Neural progenitor cell (in vitro differentiated cells): ENCODE results near the gene VPS35L. TPM values are rescaled to one million over a fixed set of nuclear protein-coding genes. Genes with fewer than 3 reads are reported as not detected.

ENCODE experiments used
- DNase-seq: peaks from one replicate; pipeline ENCODE4 v3.0.0-alpha.2; 2016; ENCODE audit warnings: low spot score
- H2AFZ ChIP-seq: fragments of 200-600 bp; sonication (generic); replicated peaks from 2 replicates; pipeline ENCODE4 v1.6.1; 2016; ENCODE audit warnings: antibody characterized with exemption
- H3F3A ChIP-seq: fragments of 200-600 bp; sonication (generic); 2 replicates; pipeline ENCODE4 v1.6.1; 2016; ENCODE audit warnings: antibody characterized with exemption, low read depth
- H3K27ac ChIP-seq: fragments of 200-600 bp; sonication (generic); 2 replicates; pipeline ENCODE4 v1.5.1; 2016; ENCODE audit warnings: mild to moderate bottlenecking
- H3K27me3 ChIP-seq: fragments of 200-600 bp; sonication (generic); 2 replicates; pipeline ENCODE4 v1.6.1; 2016; ENCODE audit warnings: mild to moderate bottlenecking, moderate library complexity
- H3K36me3 ChIP-seq: fragments of 200-600 bp; sonication (generic); 2 replicates; pipeline ENCODE4 v1.5.1; 2016
- H3K4me1 ChIP-seq: fragments of 200-600 bp; sonication (generic); 2 replicates; pipeline ENCODE4 v1.6.1; 2016; ENCODE audit warnings: mixed run types
- H3K4me2 ChIP-seq: fragments of 200-600 bp; sonication (generic); 2 replicates; pipeline ENCODE4 v1.6.1; 2016
- H3K4me3 ChIP-seq: fragments of 200-600 bp; sonication (generic); 2 replicates; pipeline ENCODE4 v1.5.1; 2016
- H3K79me2 ChIP-seq: fragments of 200-600 bp; sonication (generic); 2 replicates; pipeline ENCODE4 v1.6.1; 2016; ENCODE audit warnings: low read depth
- H3K9ac ChIP-seq: fragments of 200-600 bp; sonication (generic); 2 replicates; pipeline ENCODE4 v1.6.1; 2016
- H3K9me3 ChIP-seq: fragments of 200-600 bp; sonication (generic); 2 replicates; pipeline ENCODE4 v1.5.1; 2016; ENCODE audit warnings: low read depth
- H4K20me1 ChIP-seq: fragments of 200-600 bp; sonication (generic); 2 replicates; pipeline ENCODE4 v1.6.1; 2016; ENCODE audit warnings: low read depth
- H3K27ac Mint-ChIP-seq: 3 replicates; pipeline ENCODE4 v1.8.0; 2021; ENCODE audit warnings: mixed read lengths
- H3K27me3 Mint-ChIP-seq: 2 replicates; pipeline ENCODE4 v1.8.0; 2022; ENCODE audit warnings: low read depth, mild to moderate bottlenecking, inconsistent platforms, moderate library complexity, mixed read lengths; ENCODE audit not compliant: insufficient read depth
- H3K36me3 Mint-ChIP-seq: 3 replicates; pipeline ENCODE4 v1.8.0; 2021; ENCODE audit warnings: mixed read lengths
- H3K4me1 Mint-ChIP-seq: 3 replicates; pipeline ENCODE4 v1.8.0; 2021; ENCODE audit warnings: mixed read lengths
- H3K4me3 Mint-ChIP-seq: 3 replicates; pipeline ENCODE4 v1.8.0; 2021; ENCODE audit warnings: mild to moderate bottlenecking, moderate library complexity, mixed read lengths
- H3K9me3 Mint-ChIP-seq: 3 replicates; pipeline ENCODE4 v1.8.0; 2020; ENCODE audit warnings: mixed read lengths
- EZH2 ChIP-seq: fragments of 200-600 bp; sonication (generic); IDR thresholded peaks from 2 replicates; pipeline ENCODE4 v1.6.1; 2017; ENCODE audit warnings: antibody characterized with exemption, mild to moderate bottlenecking, moderate library complexity
- EZH2phosphoT487 ChIP-seq: fragments of 200-600 bp; sonication (generic); IDR thresholded peaks from 2 replicates; pipeline ENCODE4 v1.6.1; 2017; ENCODE audit warnings: antibody characterized with exemption
- total RNA-seq: library from RNA; depleted of rRNA; stranded (reverse); fragments of >200 nt; gene quantifications from 2 replicates; pipeline ENCODE4 v1.2.3, GENCODE V29; 2015; ENCODE audit warnings: low replicate concordance
- TF ChIP-seq, protein P1 (sequence below): fragments of 200-600 bp; sonication (generic); IDR thresholded peaks from 2 replicates; pipeline ENCODE4 v1.5.1; 2017; ENCODE audit warnings: antibody characterized with exemption, mild to moderate bottlenecking

The VPS35L gene
- total RNA-seq, 1 donor from 2014 or later, result 57.1 TPM

DNA sequence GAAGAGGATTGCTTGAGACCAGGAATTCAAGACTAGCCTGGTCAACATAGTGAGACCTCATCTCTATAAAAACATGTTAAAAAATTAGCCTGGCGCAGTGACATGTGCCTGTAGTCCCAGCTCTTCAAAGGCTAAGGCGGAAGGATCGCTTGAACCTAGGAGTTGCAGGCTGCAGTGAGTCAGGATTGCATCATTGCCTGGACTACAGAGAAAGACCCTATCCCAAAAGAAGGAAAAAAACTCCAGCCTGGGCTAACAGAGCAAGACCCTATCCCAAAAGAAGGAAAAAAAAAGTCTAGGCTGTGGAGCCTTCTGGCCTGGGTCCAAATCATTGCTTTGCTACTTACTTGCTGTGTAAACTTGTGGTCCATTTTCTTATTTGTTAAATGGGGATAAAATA lies 26.8 kb upstream of the VPS35L start:
- peaks cover 27% of the 10 kb centered on the region for H3K4me1 ChIP-seq
- H3K9me3 ChIP-seq, result no peaks in the 10 kb centered on the region
- Mint-ChIP-seq H3K27me3 (no peaks in the 10 kb centered on the region), H3K27ac (no peak overlapping the region), H3K4me3 (no peak overlapping the region), H3K9me3 (no peaks in the 10 kb centered on the region), H3K4me1 (peaks cover 17% of the 10 kb centered on the region), H3K36me3 (peaks cover 21% of the 10 kb centered on the region)
- no peak for DNase-seq
- no peak overlapping the region for H2AFZ ChIP-seq
- no peaks in the 10 kb centered on the region for H4K20me1 ChIP-seq
- H3K9ac ChIP-seq, result no peak overlapping the region
- H3K27ac ChIP-seq, result no peak overlapping the region
- H3K4me2 ChIP-seq, result no peak overlapping the region
- peaks cover 39% of the 10 kb centered on the region for H3K79me2 ChIP-seq
- peaks cover 23% of the 10 kb centered on the region for H3K36me3 ChIP-seq
- TF ChIP-seq EZH2phosphoT487 (no peak), EZH2 (no peak)
- TF ChIP-seq, protein P1, sequence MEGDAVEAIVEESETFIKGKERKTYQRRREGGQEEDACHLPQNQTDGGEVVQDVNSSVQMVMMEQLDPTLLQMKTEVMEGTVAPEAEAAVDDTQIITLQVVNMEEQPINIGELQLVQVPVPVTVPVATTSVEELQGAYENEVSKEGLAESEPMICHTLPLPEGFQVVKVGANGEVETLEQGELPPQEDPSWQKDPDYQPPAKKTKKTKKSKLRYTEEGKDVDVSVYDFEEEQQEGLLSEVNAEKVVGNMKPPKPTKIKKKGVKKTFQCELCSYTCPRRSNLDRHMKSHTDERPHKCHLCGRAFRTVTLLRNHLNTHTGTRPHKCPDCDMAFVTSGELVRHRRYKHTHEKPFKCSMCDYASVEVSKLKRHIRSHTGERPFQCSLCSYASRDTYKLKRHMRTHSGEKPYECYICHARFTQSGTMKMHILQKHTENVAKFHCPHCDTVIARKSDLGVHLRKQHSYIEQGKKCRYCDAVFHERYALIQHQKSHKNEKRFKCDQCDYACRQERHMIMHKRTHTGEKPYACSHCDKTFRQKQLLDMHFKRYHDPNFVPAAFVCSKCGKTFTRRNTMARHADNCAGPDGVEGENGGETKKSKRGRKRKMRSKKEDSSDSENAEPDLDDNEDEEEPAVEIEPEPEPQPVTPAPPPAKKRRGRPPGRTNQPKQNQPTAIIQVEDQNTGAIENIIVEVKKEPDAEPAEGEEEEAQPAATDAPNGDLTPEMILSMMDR, result no peak
- no peak overlapping the region for H3K4me3 ChIP-seq
- H3F3A ChIP-seq, result peaks cover 23% of the 10 kb centered on the region
- no peaks in the 10 kb centered on the region for H3K27me3 ChIP-seq

- Histone ChIP-seq H3K4me3 (no peak overlapping the region), H3K9ac (no peak overlapping the region), H3K79me2 (peaks cover 2% of the 10 kb centered on the region), H3K9me3 (no peaks in the 10 kb centered on the region), H3K4me1 (peaks cover 14% of the 10 kb centered on the region), H3F3A (peaks cover 17% of the 10 kb centered on the region), H4K20me1 (no peaks in the 10 kb centered on the region), H3K27me3 (no peaks in the 10 kb centered on the region), H2AFZ (no peak overlapping the region), H3K27ac (no peak overlapping the region), H3K4me2 (no peak overlapping the region), H3K36me3 (peaks cover 27% of the 10 kb centered on the region)
- DNase-seq, result no peak
- Mint-ChIP-seq H3K4me1 (no peaks in the 10 kb centered on the region), H3K27ac (no peak overlapping the region), H3K36me3 (peaks cover 30% of the 10 kb centered on the region), H3K4me3 (no peak overlapping the region), H3K27me3 (no peaks in the 10 kb centered on the region), H3K9me3 (no peaks in the 10 kb centered on the region)
- TF ChIP-seq EZH2phosphoT487 (no peak), EZH2 (no peak)
- TF ChIP-seq, protein P1, result no peak
Measured at GRCh38 chr16:19532601-19533000, 22.9 kb upstream of the VPS35L start.

DNA sequence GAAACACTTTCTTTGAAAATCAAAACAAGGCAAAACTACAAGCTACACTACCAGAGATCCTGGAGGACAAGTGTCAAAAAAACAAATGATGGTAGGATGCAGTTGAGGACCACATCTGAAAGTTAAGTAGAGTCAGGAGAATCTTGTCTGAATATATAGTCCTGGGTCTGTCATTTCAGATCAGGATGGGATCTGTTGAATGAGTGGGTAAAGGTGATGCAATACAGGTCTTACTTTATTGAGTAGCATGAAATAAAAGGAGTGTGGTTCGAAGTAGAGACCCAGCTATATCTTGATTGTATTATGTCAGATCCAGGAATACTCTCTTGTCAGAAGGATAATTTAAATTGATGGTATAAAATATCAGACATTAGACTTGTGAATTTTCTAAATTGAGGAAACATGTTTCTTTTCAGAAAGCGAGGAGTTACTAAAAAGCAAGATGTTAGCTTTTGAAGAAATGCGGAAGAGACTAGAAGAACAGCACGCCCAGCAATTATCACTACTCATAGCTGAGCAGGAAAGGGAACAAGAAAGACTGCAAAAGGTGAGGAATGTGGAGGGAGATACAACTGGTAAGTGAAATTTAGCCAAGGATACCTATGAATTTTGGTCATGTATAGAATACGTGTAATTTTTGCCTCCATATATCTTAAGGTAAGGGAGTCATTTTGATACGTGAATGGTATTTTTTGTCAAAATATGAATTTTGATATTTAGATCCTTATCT lies 15.1 kb upstream of the VPS35L start:
- H4K20me1 ChIP-seq, result no peaks in the 10 kb centered on the region
- H3K9ac ChIP-seq, result no peak overlapping the region
- H3K4me3 Mint-ChIP-seq, result no peak overlapping the region
- no peaks in the 10 kb centered on the region for H3K9me3 Mint-ChIP-seq
- no peak overlapping the region for H3K4me3 ChIP-seq
- H3K36me3 ChIP-seq, result peaks cover 18% of the 10 kb centered on the region
- no peak overlapping the region for H3K27ac Mint-ChIP-seq
- no peak overlapping the region for H3K27ac ChIP-seq
- no peaks in the 10 kb centered on the region for H3K79me2 ChIP-seq
- no peaks in the 10 kb centered on the region for H3F3A ChIP-seq
- H3K27me3 Mint-ChIP-seq, result no peaks in the 10 kb centered on the region
- peaks cover 35% of the 10 kb centered on the region for H3K36me3 Mint-ChIP-seq
- H3K27me3 ChIP-seq, result no peaks in the 10 kb centered on the region
- DNase-seq, result no peak
- TF ChIP-seq EZH2phosphoT487, result no peak
- TF ChIP-seq, protein P1, result no peak
- TF ChIP-seq EZH2, result no peak
- H2AFZ ChIP-seq, result no peak overlapping the region
- no peak overlapping the region for H3K4me2 ChIP-seq
- H3K4me1 ChIP-seq, result no peaks in the 10 kb centered on the region
- no peaks in the 10 kb centered on the region for H3K9me3 ChIP-seq
- H3K4me1 Mint-ChIP-seq, result no peaks in the 10 kb centered on the region
